ENCODE measurements around the gene PDXK.

Gene PDXK

DNA sequence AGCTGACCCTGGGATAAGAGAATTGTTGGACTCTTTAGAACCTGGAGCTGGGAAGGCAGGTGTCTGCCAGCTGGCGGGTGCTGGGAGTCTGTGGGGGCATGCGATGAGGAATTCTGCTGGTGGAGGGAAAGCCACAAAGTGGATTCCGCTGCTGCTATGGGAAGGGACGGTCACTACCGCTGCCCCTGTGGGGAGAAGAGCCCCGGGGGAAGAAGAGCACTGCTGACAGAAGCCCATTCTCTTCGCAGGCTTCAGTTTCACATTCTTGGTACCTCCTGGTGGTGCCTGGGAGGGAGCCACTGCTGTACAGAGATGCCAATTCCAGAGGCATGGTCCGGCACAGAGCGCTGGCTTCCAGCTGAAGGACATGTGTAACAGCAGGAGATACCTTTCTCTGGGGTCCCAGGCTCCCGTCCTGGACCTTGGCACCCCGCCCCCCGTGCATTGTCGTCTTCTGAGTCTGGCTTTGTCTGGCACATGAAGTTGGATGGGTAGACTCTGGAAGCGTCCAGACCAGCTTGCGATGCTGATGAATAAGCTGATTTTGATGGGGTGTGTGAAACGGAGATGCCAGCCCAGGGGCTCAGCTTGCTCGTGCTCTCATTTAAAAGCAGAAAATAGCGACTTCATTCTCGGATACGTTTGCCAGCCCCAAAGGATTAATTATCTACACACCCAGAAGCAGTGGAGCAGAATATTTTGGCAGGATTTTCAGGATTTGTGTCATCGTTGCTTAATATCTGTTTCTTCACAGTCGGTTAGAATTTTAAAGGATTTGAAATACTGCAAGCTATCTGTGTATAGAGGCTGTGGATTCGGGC, 13.2 kb downstream of the PDXK start:
- TF ChIP-seq, protein P1, sequence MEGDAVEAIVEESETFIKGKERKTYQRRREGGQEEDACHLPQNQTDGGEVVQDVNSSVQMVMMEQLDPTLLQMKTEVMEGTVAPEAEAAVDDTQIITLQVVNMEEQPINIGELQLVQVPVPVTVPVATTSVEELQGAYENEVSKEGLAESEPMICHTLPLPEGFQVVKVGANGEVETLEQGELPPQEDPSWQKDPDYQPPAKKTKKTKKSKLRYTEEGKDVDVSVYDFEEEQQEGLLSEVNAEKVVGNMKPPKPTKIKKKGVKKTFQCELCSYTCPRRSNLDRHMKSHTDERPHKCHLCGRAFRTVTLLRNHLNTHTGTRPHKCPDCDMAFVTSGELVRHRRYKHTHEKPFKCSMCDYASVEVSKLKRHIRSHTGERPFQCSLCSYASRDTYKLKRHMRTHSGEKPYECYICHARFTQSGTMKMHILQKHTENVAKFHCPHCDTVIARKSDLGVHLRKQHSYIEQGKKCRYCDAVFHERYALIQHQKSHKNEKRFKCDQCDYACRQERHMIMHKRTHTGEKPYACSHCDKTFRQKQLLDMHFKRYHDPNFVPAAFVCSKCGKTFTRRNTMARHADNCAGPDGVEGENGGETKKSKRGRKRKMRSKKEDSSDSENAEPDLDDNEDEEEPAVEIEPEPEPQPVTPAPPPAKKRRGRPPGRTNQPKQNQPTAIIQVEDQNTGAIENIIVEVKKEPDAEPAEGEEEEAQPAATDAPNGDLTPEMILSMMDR (IDR thresholded peaks at IDR 0.05; ENCODE audit: control insufficient read depth, extremely low read depth, insufficient read depth), result no peak
- H3K4me3 ChIP-seq (ENCODE audit: low read depth, low read length), result no peak overlapping the region
- DNase-seq (ENCODE audit: low read depth), result no peak

DNA sequence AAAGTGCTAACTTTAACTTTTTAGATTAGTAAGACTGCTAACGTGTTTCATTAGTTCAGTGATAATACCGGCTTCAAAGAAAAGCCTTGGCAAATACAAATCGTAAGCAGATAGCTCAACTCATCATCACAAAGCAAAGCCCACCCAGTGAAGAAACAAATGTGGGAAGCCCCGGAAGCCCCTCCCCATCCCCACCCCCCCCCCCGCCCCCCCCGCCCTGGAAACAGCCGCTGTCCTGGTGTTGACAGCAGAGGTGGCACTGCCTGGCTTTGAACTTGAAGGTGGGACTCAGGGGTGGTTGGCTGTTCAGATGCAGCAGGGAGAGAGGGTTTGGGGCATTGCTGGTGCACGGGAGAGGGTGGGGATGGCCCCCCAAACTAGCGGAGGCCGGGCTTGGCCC, 14.1 kb downstream of the PDXK start:
- DNase-seq (ENCODE audit: low read depth), result no peak
- TF ChIP-seq, protein P1 (IDR thresholded peaks at IDR 0.05; ENCODE audit: control insufficient read depth, extremely low read depth, insufficient read depth), result no peak
- H3K4me3 ChIP-seq (ENCODE audit: low read depth, low read length), result no peak overlapping the region

DNA sequence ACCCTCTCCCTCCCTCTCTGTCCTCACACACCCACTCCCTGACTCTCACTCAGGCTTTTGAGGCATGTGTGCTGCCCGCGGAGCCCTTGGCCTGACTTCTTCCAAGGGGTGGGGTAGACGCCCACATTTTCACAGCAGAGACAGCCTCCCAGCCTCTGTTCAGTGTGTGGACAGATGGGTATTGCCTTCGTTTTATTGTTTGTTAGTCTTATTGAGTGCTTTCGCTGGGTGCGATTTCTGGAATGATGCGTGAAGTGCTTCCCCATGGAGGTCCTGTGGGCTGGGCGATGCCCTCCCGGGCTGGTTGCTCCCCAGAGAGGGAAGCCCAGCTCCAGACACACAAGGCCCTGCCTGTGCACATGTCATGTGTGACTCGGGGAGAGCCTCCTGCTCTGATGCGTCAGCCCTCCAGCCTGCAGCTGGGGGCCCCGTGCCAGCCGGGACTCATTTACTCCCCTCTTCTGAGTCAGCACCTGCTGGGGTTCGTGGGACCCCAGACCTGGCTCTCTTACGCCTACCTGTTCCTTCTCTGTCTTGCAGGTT, 14.7 kb downstream of the PDXK start:
- DNase-seq (ENCODE audit: low read depth), result no peak
- TF ChIP-seq, protein P1 (IDR thresholded peaks at IDR 0.05; ENCODE audit: control insufficient read depth, extremely low read depth, insufficient read depth), result no peak
- H3K4me3 ChIP-seq (ENCODE audit: low read depth, low read length), result no peak overlapping the region

DNA sequence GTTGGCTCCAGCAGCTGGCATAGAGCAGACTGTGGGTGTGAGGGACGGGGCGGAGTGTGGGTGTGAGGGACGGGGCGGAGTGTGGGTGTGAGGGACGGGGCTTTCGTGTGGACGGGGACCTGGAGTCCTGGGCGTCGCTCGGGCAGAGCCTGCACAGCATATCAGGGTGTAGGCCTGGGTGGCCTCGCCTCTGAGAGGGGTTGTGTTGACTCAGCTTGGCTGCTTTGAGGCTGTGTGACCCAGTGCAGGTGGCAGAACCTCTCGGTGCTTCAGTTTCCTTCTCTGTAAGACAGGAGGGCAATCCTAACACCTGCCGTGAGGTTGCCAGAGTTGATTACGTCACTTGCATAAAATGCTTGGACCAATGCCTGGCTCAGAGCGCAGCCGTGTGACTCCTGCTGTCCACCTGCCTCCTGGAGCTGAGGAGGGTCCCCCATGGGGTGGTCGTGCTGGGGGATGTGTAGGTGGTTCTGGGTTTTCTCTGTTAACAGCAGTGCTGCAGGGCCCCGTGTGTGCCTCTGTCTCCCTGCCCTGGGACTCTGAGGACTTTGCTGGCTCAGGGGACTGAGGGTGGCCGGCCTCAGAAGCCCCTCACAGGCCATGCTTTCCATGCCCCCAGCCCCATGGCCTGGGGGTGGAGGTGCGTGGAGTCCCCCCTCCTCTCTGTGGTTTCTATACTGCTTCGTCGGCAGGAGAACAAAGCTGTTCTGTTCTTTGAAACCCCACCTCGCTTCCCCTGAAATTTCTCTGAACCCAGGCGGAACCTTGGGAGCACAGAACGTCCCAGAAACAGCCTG, 15.4 kb downstream of the PDXK start:
- TF ChIP-seq, protein P1 (IDR thresholded peaks at IDR 0.05; ENCODE audit: control insufficient read depth, extremely low read depth, insufficient read depth), result no peak

DNA sequence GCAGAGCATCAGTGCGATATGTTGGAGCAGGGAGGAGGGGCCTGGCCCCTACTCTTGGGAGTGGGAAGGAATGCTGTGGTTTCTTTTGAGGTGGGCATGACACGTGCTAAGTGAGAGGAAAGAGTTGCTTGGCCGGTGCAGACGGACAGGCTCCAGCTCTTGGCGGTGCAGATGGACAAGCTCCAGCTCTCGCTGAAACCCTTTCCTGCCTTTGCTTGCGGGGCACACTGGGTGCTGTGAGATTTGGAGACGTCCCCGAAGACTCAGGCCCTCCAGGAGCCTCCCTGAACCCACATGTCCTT, 15.9 kb downstream of the PDXK start:
- TF ChIP-seq, protein P1 (IDR thresholded peaks at IDR 0.05; ENCODE audit: control insufficient read depth, extremely low read depth, insufficient read depth), result no peak
- DNase-seq (ENCODE audit: low read depth), result no peak
- no peak overlapping the region for H3K4me3 ChIP-seq (ENCODE audit: low read depth, low read length)

More for the DNA sequence above, 15.4 kb downstream of the PDXK start:
- DNase-seq (ENCODE audit: low read depth), result no peak
- no peak overlapping the region for H3K4me3 ChIP-seq (ENCODE audit: low read depth, low read length)

DNA sequence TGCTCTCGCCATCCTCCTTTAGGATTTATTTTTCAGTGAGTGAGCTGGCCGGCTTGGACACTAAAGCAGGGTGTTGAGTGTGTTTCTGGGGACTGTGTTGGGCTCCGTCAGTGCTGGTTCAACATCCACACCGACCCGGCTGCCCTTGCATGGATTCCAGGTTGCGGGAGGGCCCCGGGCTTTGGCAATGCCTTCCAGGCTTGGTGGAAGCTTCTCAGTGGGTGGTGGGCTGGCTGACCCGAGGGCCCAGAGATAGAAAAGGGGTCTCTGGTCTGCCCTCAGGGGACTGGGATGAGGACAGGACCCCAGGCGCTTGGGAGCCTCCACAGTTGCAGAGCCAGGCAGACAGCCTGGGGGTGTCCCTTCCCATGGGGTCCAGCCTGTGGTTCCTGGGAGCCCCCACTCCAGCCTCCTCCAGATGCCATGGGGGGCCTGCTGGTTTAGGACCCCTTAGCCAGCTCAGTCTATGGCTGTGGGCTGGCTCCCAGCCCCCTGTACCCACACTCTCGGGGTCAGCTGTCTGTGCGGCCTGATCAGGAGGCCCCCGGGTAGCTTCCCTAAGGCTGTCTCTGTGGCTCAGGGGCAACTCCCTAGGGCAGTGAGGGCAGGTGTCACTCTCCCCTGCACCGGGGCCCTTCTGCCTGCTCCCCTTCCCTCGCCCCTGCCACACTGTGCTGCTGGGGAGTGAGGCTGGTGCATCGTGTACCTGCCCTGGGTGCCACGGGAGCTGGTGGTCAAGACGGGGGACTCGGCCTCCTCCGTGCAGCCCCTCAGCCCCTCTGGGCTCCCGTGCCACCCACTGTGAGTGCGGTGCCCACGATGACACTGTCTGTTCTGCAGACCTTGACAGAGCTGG, 16.5 kb downstream of the PDXK start:
- TF ChIP-seq, protein P1 (IDR thresholded peaks at IDR 0.05; ENCODE audit: control insufficient read depth, extremely low read depth, insufficient read depth), result no peak
- no peak for DNase-seq (ENCODE audit: low read depth)
- H3K4me3 ChIP-seq (ENCODE audit: low read depth, low read length), result no peak overlapping the region
